Subcutaneous abdominal adipose tissue (tissue), 5 donors: Measurements from ENCODE around the gene ENKD1.

Source experiments
- H3K27ac ChIP-seq: one replicate; pipeline ENCODE4 v1.7.0; 2013; ENCODE audit warnings: low read depth, mild to moderate bottlenecking, inconsistent platforms, low read length, moderate library complexity
- H3K27me3 ChIP-seq, 5 donors: one replicate each; pipeline ENCODE4 v1.7.0; 2013; ENCODE audit warnings: low read length in 5 of 5, inconsistent platforms in 1 of 5; ENCODE audit not compliant: control insufficient read depth in 5 of 5, insufficient read depth in 4 of 5
- H3K36me3 ChIP-seq, 5 donors: one replicate each; pipeline ENCODE4 v1.7.0; 2013; ENCODE audit warnings: low read length in 5 of 5; ENCODE audit not compliant: control insufficient read depth in 5 of 5, insufficient read depth in 5 of 5
- H3K4me1 ChIP-seq, 5 donors: one replicate each; pipeline ENCODE4 v1.7.0; 2013; ENCODE audit warnings: low read length in 5 of 5, mild to moderate bottlenecking in 3 of 5, moderate library complexity in 1 of 5; ENCODE audit not compliant: control insufficient read depth in 5 of 5, insufficient read depth in 5 of 5
- H3K4me3 ChIP-seq, 5 donors: one replicate each; pipeline ENCODE4 v1.7.0; 2013; ENCODE audit warnings: low read length in 5 of 5, low read depth in 1 of 5
- H3K9ac ChIP-seq, 5 donors: one replicate each; pipeline ENCODE4 v1.7.0; 2013; ENCODE audit warnings: low read length in 5 of 5, mild to moderate bottlenecking in 4 of 5, moderate library complexity in 3 of 5
- H3K9me3 ChIP-seq, 5 donors: one replicate each; pipeline ENCODE4 v1.7.0; 2013; ENCODE audit warnings: low read length in 5 of 5; ENCODE audit not compliant: control insufficient read depth in 5 of 5
- donor health status: healthy.
- donor health status: healthy.
- donor health status: healthy.
- donor health status: healthy.
- donor health status: healthy.

The ENKD1 gene

GRCh38 chr16:67673712-67674580, 7.4 kb upstream of the ENKD1 start:
- no peaks in the 10 kb centered on the region for H3K27me3 ChIP-seq
- H3K27ac ChIP-seq, result peak overlapping the region; percentile 95
- H3K4me1 ChIP-seq, result peaks cover 18 to 59% (median 53%) of the 10 kb centered on the region in 5 donors
- H3K9me3 ChIP-seq, result no peaks in the 10 kb centered on the region
- H3K9ac ChIP-seq, result peak overlapping the region; percentile 8 to 82 (median 65)
- H3K36me3 ChIP-seq, result peaks cover 0 to 8% (median 4%) of the 10 kb centered on the region in 5 donors
- H3K4me3 ChIP-seq, result peak overlapping the region in 1 of 5 donors; percentile 26

- H3K9ac ChIP-seq, result peak overlapping the region; percentile 31 to 82 (median 64)
- H3K36me3 ChIP-seq, result peaks cover 0 to 8% (median 4%) of the 10 kb centered on the region in 5 donors
- no peaks in the 10 kb centered on the region for H3K9me3 ChIP-seq
- peak overlapping the region; percentile 95 for H3K27ac ChIP-seq
- peak overlapping the region in 1 of 5 donors; percentile 23 for H3K4me3 ChIP-seq
- no peaks in the 10 kb centered on the region for H3K27me3 ChIP-seq
- H3K4me1 ChIP-seq, result peaks cover 18 to 66% (median 54%) of the 10 kb centered on the region in 5 donors
Measured at GRCh38 chr16:67672739-67673662, 6.5 kb upstream of the ENKD1 start.

DNA sequence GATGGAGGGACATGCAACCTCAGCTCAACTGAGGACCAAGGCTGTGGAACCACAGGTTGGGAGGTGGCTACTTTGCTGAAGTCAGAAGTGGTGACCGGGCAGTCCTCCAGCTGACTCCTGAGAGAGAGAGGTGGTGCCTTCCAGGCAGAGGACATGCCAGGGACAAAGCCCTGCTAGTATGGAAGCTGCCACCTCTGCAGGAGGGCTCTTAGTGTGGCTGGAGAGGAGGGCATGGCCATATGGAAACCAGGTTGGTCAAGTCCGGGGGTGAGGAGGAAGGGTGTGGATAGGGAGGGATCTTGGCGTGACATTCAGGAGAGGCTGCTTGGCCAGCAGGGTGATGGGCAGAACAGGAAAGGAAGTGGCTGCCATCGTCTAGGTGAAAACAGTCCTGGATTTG, 5.8 kb upstream of the ENKD1 start:
- H3K4me1 ChIP-seq, result peaks cover 22 to 66% (median 56%) of the 10 kb centered on the region in 5 donors

GRCh38 chr16:67669499-67670101, 3.0 kb upstream of the ENKD1 start:
- Histone ChIP-seq H3K9me3 (no peaks in the 10 kb centered on the region), H3K36me3 (no peaks in the 10 kb centered on the region), H3K4me1 (peaks cover 16 to 57% (median 47%) of the 10 kb centered on the region in 5 donors), H3K9ac (no peak overlapping the region), H3K4me3 (no peak overlapping the region), H3K27ac (no peak overlapping the region), H3K27me3 (no peaks in the 10 kb centered on the region)

More for the DNA sequence above, 5.8 kb upstream of the ENKD1 start:
- Histone ChIP-seq H3K36me3 (peaks cover 0 to 6% (median 4%) of the 10 kb centered on the region in 5 donors), H3K27me3 (no peaks in the 10 kb centered on the region), H3K27ac (peak overlapping the region; percentile 95), H3K9me3 (no peaks in the 10 kb centered on the region), H3K4me3 (no peak overlapping the region), H3K9ac (no peak overlapping the region)

DNA sequence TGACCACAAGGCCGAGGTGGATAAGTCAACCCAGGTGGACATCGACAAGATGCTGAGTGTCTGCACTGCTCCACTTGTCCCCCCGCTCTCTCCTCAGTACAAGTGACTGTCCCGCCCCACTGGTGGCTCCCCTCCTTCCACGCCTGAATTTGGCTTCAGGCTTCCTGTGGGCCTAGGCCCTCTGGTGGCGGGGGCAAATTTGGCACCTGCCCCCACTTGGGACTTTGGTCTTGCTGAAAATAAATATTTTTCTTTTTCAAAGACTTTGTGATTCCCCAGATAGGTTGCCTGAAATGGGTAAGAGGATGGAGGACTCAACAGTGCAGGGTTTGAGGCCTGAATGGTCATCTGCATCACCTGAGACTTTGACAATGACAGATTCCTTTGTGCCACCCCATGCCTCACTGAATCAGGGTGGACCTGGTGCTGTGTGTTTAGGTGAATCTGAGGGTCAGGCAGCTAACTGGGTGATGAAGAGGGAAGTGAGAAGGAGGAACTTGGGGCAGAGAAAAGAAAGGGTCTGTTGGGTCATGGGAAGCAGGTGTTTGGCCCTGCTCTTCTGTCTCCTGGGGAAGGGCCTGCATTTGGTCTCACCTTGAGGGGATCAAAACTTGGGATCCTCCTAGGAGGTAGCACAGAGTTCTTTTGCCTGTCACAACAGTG, 2.1 kb upstream of the ENKD1 start:
- Histone ChIP-seq H3K9ac (no peak overlapping the region), H3K27ac (no peak overlapping the region), H3K4me1 (peaks cover 13 to 48% (median 39%) of the 10 kb centered on the region in 5 donors)

DNA sequence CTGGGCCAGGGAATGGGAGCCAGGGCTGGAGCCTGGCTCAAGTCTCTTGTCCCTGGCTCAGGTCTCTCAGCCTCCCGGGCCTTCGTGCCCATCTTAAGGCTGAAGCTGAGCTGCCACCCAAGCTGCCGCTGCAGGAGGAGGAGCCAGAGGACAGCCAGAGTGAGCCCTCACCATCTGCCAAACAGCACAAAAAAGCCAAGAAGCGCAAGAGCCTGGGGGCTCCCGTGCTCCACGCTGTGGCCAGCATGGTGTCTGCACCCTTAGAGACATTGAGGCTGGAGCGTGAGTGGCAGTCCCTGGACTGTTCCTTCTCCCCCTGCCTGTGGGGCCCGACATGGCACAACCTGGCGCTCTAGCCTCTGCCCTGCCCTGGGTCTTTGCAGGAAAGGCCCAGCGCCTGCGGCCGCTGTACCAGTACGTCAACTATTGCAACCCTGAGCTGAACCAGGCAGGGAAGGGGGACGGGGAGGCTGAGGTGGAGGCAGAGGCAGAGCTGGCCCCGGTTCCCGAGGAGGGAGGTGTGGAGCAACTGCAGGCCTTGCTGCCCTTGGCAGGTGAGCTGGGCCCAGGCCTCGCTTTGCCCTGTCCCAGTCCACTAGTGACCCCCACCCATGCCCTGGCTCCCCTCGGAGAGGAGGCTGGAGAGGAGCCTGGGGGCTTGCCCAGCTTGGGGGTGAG, 1.4 kb upstream of the ENKD1 start:
- Histone ChIP-seq H3K27me3 (no peaks in the 10 kb centered on the region), H3K4me3 (peak overlapping the region in 4 of 5 donors; percentile 76 to 85 (median 78)), H3K9ac (peak overlapping the region in 2 of 5 donors; percentile 82 to 90), H3K27ac (peak overlapping the region; percentile 86), H3K4me1 (peaks cover 6 to 42% (median 32%) of the 10 kb centered on the region in 5 donors), H3K36me3 (peaks cover 0 to 13% (median 1%) of the 10 kb centered on the region in 5 donors), H3K9me3 (no peaks in the 10 kb centered on the region)

More for the DNA sequence above, 2.1 kb upstream of the ENKD1 start:
- Histone ChIP-seq H3K4me3 (no peak overlapping the region), H3K9me3 (no peaks in the 10 kb centered on the region), H3K27me3 (no peaks in the 10 kb centered on the region), H3K36me3 (peaks cover 0 to 7% (median 0%) of the 10 kb centered on the region in 5 donors)

GRCh38 chr16:67667453-67667816, 885 bp upstream of the ENKD1 start:
- no peaks in the 10 kb centered on the region for H3K27me3 ChIP-seq
- H3K4me1 ChIP-seq, result peaks cover 4 to 36% (median 28%) of the 10 kb centered on the region in 5 donors
- peak overlapping the region in 4 of 5 donors; percentile 77 to 90 (median 82) for H3K9ac ChIP-seq
- H3K4me3 ChIP-seq, result peak overlapping the region; percentile 51 to 85 (median 76)
- H3K9me3 ChIP-seq, result no peaks in the 10 kb centered on the region
- H3K36me3 ChIP-seq, result peaks cover 0 to 18% (median 6%) of the 10 kb centered on the region in 5 donors
- peak overlapping the region; percentile 86 for H3K27ac ChIP-seq

DNA sequence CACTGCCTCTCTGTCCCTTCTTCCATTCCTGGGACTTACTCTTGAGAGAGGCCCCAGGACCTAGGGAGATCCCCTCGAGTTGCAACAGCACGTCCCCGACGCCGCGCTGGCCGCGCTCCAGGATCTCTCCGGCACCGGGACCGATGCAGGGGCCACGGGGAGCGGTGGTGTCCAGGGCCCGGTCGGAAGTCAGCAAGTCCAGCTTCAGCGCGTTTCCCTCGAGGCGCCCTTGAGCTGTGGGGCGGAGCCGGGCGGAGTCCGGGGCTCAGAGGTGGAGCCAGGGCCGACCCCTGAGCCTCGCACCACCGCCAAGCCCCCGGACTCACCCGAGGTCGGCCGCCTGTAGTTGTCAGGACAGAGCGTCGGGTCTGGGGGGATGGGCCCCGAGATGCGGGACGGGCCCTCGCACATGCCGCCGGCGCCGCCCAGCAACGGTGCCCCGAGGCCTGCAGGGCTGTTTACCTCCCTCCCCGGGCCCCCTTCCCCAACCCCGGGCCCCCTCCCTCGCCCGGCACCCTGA, 458 bp downstream of the ENKD1 start:
- H3K9me3 ChIP-seq, result no peaks in the 10 kb centered on the region
- peaks cover 4 to 40% (median 31%) of the 10 kb centered on the region in 5 donors for H3K4me1 ChIP-seq
- H3K4me3 ChIP-seq, result peak overlapping the region; percentile 45 to 85 (median 76)
- H3K27ac ChIP-seq, result peak overlapping the region; percentile 86
- H3K36me3 ChIP-seq, result peaks cover 0 to 19% (median 6%) of the 10 kb centered on the region in 5 donors
- H3K27me3 ChIP-seq, result no peaks in the 10 kb centered on the region
- peak overlapping the region; percentile 8 to 81 (median 51) for H3K9ac ChIP-seq
